ENCODE results near the gene SRD5A1.

- TF ChIP-seq, protein P1, sequence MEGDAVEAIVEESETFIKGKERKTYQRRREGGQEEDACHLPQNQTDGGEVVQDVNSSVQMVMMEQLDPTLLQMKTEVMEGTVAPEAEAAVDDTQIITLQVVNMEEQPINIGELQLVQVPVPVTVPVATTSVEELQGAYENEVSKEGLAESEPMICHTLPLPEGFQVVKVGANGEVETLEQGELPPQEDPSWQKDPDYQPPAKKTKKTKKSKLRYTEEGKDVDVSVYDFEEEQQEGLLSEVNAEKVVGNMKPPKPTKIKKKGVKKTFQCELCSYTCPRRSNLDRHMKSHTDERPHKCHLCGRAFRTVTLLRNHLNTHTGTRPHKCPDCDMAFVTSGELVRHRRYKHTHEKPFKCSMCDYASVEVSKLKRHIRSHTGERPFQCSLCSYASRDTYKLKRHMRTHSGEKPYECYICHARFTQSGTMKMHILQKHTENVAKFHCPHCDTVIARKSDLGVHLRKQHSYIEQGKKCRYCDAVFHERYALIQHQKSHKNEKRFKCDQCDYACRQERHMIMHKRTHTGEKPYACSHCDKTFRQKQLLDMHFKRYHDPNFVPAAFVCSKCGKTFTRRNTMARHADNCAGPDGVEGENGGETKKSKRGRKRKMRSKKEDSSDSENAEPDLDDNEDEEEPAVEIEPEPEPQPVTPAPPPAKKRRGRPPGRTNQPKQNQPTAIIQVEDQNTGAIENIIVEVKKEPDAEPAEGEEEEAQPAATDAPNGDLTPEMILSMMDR (conservative IDR thresholded peaks at IDR 0.05; ENCODE audit: low read depth, low read length) = no peak
- TF ChIP-seq EZH2 (IDR thresholded peaks at IDR 0.05; ENCODE audit: low read length, unreplicated experiment) = no peak
Observed at GRCh38 chr5:6638236-6638635, 5.0 kb downstream of the SRD5A1 start.
